ENCODE results near the gene FHAD1.

GRCh38 chr1:15411593-15412137 is 164.6 kb downstream of the FHAD1 start:
- TF ChIP-seq CTCF (conservative IDR thresholded peaks at IDR 0.05; ENCODE audit: low read depth, low read length), result no peak
- TF ChIP-seq EZH2 (IDR thresholded peaks at IDR 0.05; ENCODE audit: borderline replicate concordance, low read depth, low read length, poor library complexity, severe bottlenecking), result no peak
